Measurements from ENCODE around the gene TMCO4. TPM values are rescaled to one million over a fixed set of nuclear protein-coding genes. Genes with fewer than 3 reads are reported as not detected.
"Not testable (repeated sequence)": the region's sequence is repeated elsewhere in the genome, so short reads cannot be mapped to it uniquely, and the experiment has no call there.

The TMCO4 gene
- total and polyA plus RNA-seq, 2 donors (not counting 1 experiment from before 2014, with no cell fraction given) = 12.5 to 24.3 TPM

GRCh38 chr1:19817160-19817559 lies 17.4 kb upstream of the TMCO4 start:
- no peak overlapping the region for H3K27ac ChIP-seq (ENCODE audit: insufficient read depth, low read length)
- no peak for DNase-seq (ENCODE audit: low read depth in 2 of 2)

DNA sequence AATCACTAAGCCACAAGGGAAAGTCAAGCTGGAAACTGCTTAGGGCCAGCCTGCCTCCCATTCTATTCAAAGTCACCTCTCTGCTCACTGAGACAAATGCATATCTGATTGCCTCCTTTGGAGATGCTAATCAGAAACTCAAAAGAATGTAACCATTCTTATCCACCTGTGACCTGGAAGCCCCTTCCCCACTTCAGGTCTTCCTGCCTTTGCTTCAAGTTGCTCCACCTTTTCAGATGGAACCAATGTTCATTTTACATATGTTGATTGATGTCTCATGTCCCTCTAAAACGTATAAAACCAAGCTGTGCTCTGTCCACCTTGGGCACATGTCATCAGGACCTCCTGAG lies 17.0 kb upstream of the TMCO4 start:
- H4K20me1 ChIP-seq (ENCODE audit: control insufficient read depth, extremely low read depth, insufficient read depth, low read length); H3K9ac ChIP-seq (ENCODE audit: insufficient read depth, low read length); DNase-seq (ENCODE audit: low read depth in 2 of 2); H3K4me2 ChIP-seq (ENCODE audit: extremely low read depth, insufficient read depth, low read length); H3K9me3 ChIP-seq (ENCODE audit: control insufficient read depth, insufficient read depth, low read depth, low read length); H3K4me1 ChIP-seq (ENCODE audit: control insufficient read depth, extremely low read depth, insufficient read depth, low read length); H3K27ac ChIP-seq (ENCODE audit: insufficient read depth, low read length); H2AFZ ChIP-seq (ENCODE audit: low read length); H3K4me3 ChIP-seq (replicated peaks in 1 of 4; ENCODE audit: control extremely low read depth in 1 of 4, insufficient read depth in 1 of 4, low read depth in 3 of 4, low read length in 4 of 4); H3K27me3 ChIP-seq (ENCODE audit: control insufficient read depth, insufficient read depth, low read length); H3K36me3 ChIP-seq (ENCODE audit: control insufficient read depth, insufficient read depth, low read length); H3K79me2 ChIP-seq (ENCODE audit: control insufficient read depth, insufficient read depth, low read length): not testable (repeated sequence)

More at GRCh38 chr1:19817160-19817559, 17.4 kb upstream of the TMCO4 start:
- Histone ChIP-seq H3K4me3 (replicated peaks in 1 of 4; ENCODE audit: control extremely low read depth in 1 of 4, insufficient read depth in 1 of 4, low read depth in 3 of 4, low read length in 4 of 4) (no peak overlapping the region), H3K4me2 (ENCODE audit: extremely low read depth, insufficient read depth, low read length) (no peak overlapping the region), H3K4me1 (ENCODE audit: control insufficient read depth, extremely low read depth, insufficient read depth, low read length) (no peaks in the 10 kb centered on the region), H3K9me3 (ENCODE audit: control insufficient read depth, insufficient read depth, low read depth, low read length) (no peaks in the 10 kb centered on the region), H3K36me3 (ENCODE audit: control insufficient read depth, insufficient read depth, low read length) (no peaks in the 10 kb centered on the region), H3K9ac (ENCODE audit: insufficient read depth, low read length) (no peak overlapping the region), H2AFZ (ENCODE audit: low read length) (no peak overlapping the region), H4K20me1 (ENCODE audit: control insufficient read depth, extremely low read depth, insufficient read depth, low read length) (no peaks in the 10 kb centered on the region), H3K79me2 (ENCODE audit: control insufficient read depth, insufficient read depth, low read length) (no peaks in the 10 kb centered on the region), H3K27me3 (ENCODE audit: control insufficient read depth, insufficient read depth, low read length) (peaks cover 2% of the 10 kb centered on the region)
- no peak for TF ChIP-seq EZH2 (IDR thresholded peaks at IDR 0.05; ENCODE audit: low read length, missing control alignments)
- TF ChIP-seq, protein P1, sequence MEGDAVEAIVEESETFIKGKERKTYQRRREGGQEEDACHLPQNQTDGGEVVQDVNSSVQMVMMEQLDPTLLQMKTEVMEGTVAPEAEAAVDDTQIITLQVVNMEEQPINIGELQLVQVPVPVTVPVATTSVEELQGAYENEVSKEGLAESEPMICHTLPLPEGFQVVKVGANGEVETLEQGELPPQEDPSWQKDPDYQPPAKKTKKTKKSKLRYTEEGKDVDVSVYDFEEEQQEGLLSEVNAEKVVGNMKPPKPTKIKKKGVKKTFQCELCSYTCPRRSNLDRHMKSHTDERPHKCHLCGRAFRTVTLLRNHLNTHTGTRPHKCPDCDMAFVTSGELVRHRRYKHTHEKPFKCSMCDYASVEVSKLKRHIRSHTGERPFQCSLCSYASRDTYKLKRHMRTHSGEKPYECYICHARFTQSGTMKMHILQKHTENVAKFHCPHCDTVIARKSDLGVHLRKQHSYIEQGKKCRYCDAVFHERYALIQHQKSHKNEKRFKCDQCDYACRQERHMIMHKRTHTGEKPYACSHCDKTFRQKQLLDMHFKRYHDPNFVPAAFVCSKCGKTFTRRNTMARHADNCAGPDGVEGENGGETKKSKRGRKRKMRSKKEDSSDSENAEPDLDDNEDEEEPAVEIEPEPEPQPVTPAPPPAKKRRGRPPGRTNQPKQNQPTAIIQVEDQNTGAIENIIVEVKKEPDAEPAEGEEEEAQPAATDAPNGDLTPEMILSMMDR (conservative IDR thresholded peaks at IDR 0.05 in 1 of 2, IDR thresholded peaks at IDR 0.05 in 1 of 2; ENCODE audit: low read depth in 1 of 2, low read length in 2 of 2) = no peak

GRCh38 chr1:19815801-19816736 lies 16.4 kb upstream of the TMCO4 start:
- H4K20me1 ChIP-seq (ENCODE audit: control insufficient read depth, extremely low read depth, insufficient read depth, low read length) = no peaks in the 10 kb centered on the region
- H3K9ac ChIP-seq (ENCODE audit: insufficient read depth, low read length) = no peak overlapping the region
- H3K79me2 ChIP-seq (ENCODE audit: control insufficient read depth, insufficient read depth, low read length) = no peaks in the 10 kb centered on the region
- no peak overlapping the region for H3K4me3 ChIP-seq (replicated peaks in 1 of 4; ENCODE audit: control extremely low read depth in 1 of 4, insufficient read depth in 1 of 4, low read depth in 3 of 4, low read length in 4 of 4)
- no peaks in the 10 kb centered on the region for H3K9me3 ChIP-seq (ENCODE audit: control insufficient read depth, insufficient read depth, low read depth, low read length)
- no peaks in the 10 kb centered on the region for H3K27me3 ChIP-seq (ENCODE audit: control insufficient read depth, insufficient read depth, low read length)
- no peaks in the 10 kb centered on the region for H3K4me1 ChIP-seq (ENCODE audit: control insufficient read depth, extremely low read depth, insufficient read depth, low read length)
- H2AFZ ChIP-seq (ENCODE audit: low read length) = no peak overlapping the region
- H3K4me2 ChIP-seq (ENCODE audit: extremely low read depth, insufficient read depth, low read length) = no peak overlapping the region
- TF ChIP-seq, protein P1 (conservative IDR thresholded peaks at IDR 0.05 in 1 of 2, IDR thresholded peaks at IDR 0.05 in 1 of 2; ENCODE audit: low read depth in 1 of 2, low read length in 2 of 2) = no peak
- TF ChIP-seq EZH2 (IDR thresholded peaks at IDR 0.05; ENCODE audit: low read length, missing control alignments) = no peak
- H3K27ac ChIP-seq (ENCODE audit: insufficient read depth, low read length) = no peak overlapping the region
- no peak for DNase-seq (ENCODE audit: low read depth in 2 of 2)
- no peaks in the 10 kb centered on the region for H3K36me3 ChIP-seq (ENCODE audit: control insufficient read depth, insufficient read depth, low read length)

Data from fibroblast of lung (primary cell).